GM23248 (cell line): ENCODE results near the gene TRAK1.

Experiments
- EZH2 ChIP-seq: fragments of 200-600 bp; sonication (generic); IDR thresholded peaks from 2 replicates; pipeline ENCODE4 v1.6.1; 2018; ENCODE audit warnings: antibody characterized with exemption, mild to moderate bottlenecking; ENCODE audit not compliant: insufficient read depth, poor library complexity, severe bottlenecking
- EZH2phosphoT487 ChIP-seq: fragments of 200-600 bp; sonication (generic); IDR thresholded peaks from 2 replicates; pipeline ENCODE4 v1.6.1; 2018; ENCODE audit warnings: antibody characterized with exemption, moderate library complexity, mild to moderate bottlenecking, low read depth; ENCODE audit not compliant: insufficient read depth

DNA sequence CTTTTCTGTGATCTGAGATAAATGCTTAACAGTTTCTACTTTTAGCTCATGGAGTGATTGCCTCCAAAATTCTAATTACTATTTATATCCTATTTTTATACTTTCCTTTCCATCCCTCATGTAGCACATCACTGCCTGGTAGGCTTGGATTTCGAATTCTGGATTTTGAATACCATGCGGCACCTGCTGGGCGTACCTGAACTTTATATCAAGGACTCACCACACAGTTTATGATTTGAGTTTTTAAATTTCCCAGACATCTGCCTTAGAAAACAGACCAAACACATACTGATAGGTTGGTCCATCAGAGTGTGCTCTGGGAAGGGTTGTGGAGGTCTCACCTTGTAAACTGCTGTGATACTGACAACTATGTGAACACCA lies 6.4 kb downstream of the TRAK1 start:
- no peak for TF ChIP-seq EZH2
- no peak for TF ChIP-seq EZH2phosphoT487
